ENCODE measurements around the gene ZNF570.

- TF ChIP-seq EZH2 (IDR thresholded peaks at IDR 0.05; ENCODE audit: borderline replicate concordance), result no peak
- TF ChIP-seq CTCF (IDR thresholded peaks at IDR 0.05; ENCODE audit: poor library complexity), result no peak
- no peak for TF ChIP-seq EZH2phosphoT487 (IDR thresholded peaks at IDR 0.05; ENCODE audit: low read depth, severe bottlenecking, unreplicated experiment)
Measured at GRCh38 chr19:37466277-37466797, 2.8 kb upstream of the ZNF570 start.
